ENCODE measurements around the gene IL4R.
"Not testable (repeated sequence)": the region's sequence is repeated elsewhere in the genome, so short reads cannot be mapped to it uniquely, and the experiment has no call there.

Gene IL4R

GRCh38 chr16:27313422-27314160 is at the start of gene IL4R:
Gene IL4R (plus strand): TSS chr16:27313974. CDS start chr16:27340204, 26,230 bp downstream.
- no peak for DNase-seq

- DNase-seq = no peak
Observed at GRCh38 chr16:27264151-27264550, 49.6 kb upstream of the IL4R start.

- DNase-seq = no peak
Observed at GRCh38 chr16:27265982-27266381, 47.8 kb upstream of the IL4R start.

- DNase-seq = no peak
Observed at GRCh38 chr16:27267037-27267677, 46.6 kb upstream of the IL4R start.

GRCh38 chr16:27268376-27269299 is 45.1 kb upstream of the IL4R start, which contains the start of gene NSMCE1:
Gene NSMCE1 (minus strand): TSS chr16:27268772. CDS start chr16:27257570, 11,202 bp downstream.
- DNase-seq = peak; percentile 89

GRCh38 chr16:27269300-27270150 is 44.2 kb upstream of the IL4R start:
- no peak for DNase-seq

- DNase-seq = no peak
Observed at GRCh38 chr16:27270349-27270748, 43.4 kb upstream of the IL4R start.

GRCh38 chr16:27272076-27272475 is 41.7 kb upstream of the IL4R start:
- no peak for DNase-seq

GRCh38 chr16:27272697-27273096 is 41.1 kb upstream of the IL4R start:
- not testable (repeated sequence) for DNase-seq

- DNase-seq = no peak
Observed at GRCh38 chr16:27273330-27273669, 40.5 kb upstream of the IL4R start.

- DNase-seq = no peak
Observed at GRCh38 chr16:27273670-27274423, 39.9 kb upstream of the IL4R start.

- DNase-seq = not testable (repeated sequence)
Observed at GRCh38 chr16:27274424-27274874, 39.3 kb upstream of the IL4R start.

- no peak for DNase-seq
Observed at GRCh38 chr16:27275394-27275793, 38.4 kb upstream of the IL4R start.

- DNase-seq = no peak
Observed at GRCh38 chr16:27281243-27281642, 32.5 kb upstream of the IL4R start.

GRCh38 chr16:27284865-27285675 is 28.7 kb upstream of the IL4R start:
- no peak for DNase-seq

GRCh38 chr16:27285676-27286196 is 28.0 kb upstream of the IL4R start:
- no peak for DNase-seq

GRCh38 chr16:27286451-27286850 is 27.3 kb upstream of the IL4R start:
- DNase-seq = no peak

GRCh38 chr16:27287051-27287811 is 26.5 kb upstream of the IL4R start:
- no peak for DNase-seq

GRCh38 chr16:27287887-27288286 is 25.9 kb upstream of the IL4R start:
- no peak for DNase-seq

- not testable (repeated sequence) for DNase-seq
Observed at GRCh38 chr16:27288313-27288712, 25.5 kb upstream of the IL4R start.

Measured in DMS 273 treated with DMSO at 0.1 percent for 48 hours (cell line).